K562 (cell line): ENCODE results near the gene ARID4B. TPM values are rescaled to one million over a fixed set of nuclear protein-coding genes. Genes with fewer than 3 reads are reported as not detected.

Experiments
- BRF2 ChIP-seq: IDR thresholded peaks from 3 replicates; pipeline ENCODE4 v1.6.1; 2011; ENCODE audit warnings: borderline replicate concordance, mild to moderate bottlenecking; ENCODE audit not compliant: insufficient read length, insufficient read depth
- C11orf30 ChIP-seq: fragments of 450-650 bp; IDR thresholded peaks from 2 replicates; pipeline ENCODE4 v1.6.1; 2016; ENCODE audit warnings: low read depth, mild to moderate bottlenecking
- DPF2 ChIP-seq: fragments of 450-650 bp; IDR thresholded peaks from 2 replicates; pipeline ENCODE4 v1.6.1; 2016
- EGR1 ChIP-seq: fragments of 450-650 bp; conservative IDR thresholded peaks from 2 replicates; pipeline ENCODE4 v1.6.1; 2017; ENCODE audit warnings: mild to moderate bottlenecking
- ELF1 ChIP-seq: fragments of 200-800 bp; sonication (Bioruptor generic); IDR thresholded peaks from 2 replicates; pipeline ENCODE4 v1.6.1; 2016; ENCODE audit warnings: missing genetic modification characterization, missing compliant biosample characterization
- FOS ChIP-seq: IDR thresholded peaks from 3 replicates; pipeline ENCODE4 v1.6.1; 2011; ENCODE audit not compliant: insufficient read length; ENCODE audit errors: extremely low read depth
- FOXA3 ChIP-seq, 2 experiments: fragments of 450-650 bp in 1 of 2; sonication (generic) in 1 of 2; formaldehyde crosslinking; IDR thresholded peaks in 1 of 2; conservative IDR thresholded peaks in 1 of 2; 2 replicates each; pipeline versions ENCODE4 v1.4.0 to v1.8.0; 2020 to 2022; ENCODE audit warnings: mild to moderate bottlenecking in 2 of 2, missing genetic modification reagents in 1 of 2
- HMG20A ChIP-seq: fragments of 450-650 bp; formaldehyde crosslinking; conservative IDR thresholded peaks from 2 replicates; pipeline ENCODE4 v1.4.0; 2020; ENCODE audit warnings: mild to moderate bottlenecking, mixed read lengths
- HMG20B ChIP-seq: fragments of 250-450 bp; sonication (Bioruptor Pico); IDR thresholded peaks from 2 replicates; pipeline ENCODE4 v1.5.0; 2021; ENCODE audit warnings: mild to moderate bottlenecking
- HMGN3 ChIP-seq: IDR thresholded peaks from 2 replicates; pipeline ENCODE4 v1.6.1; 2011; ENCODE audit warnings: borderline replicate concordance, low read depth, mild to moderate bottlenecking, mixed read lengths, low read length; ENCODE audit not compliant: insufficient read length; ENCODE audit errors: extremely low read depth
- ILF3 ChIP-seq: fragments of 450-650 bp; IDR thresholded peaks from 2 replicates; pipeline ENCODE4 v1.6.1; 2018; ENCODE audit warnings: antibody characterized with exemption, mild to moderate bottlenecking, moderate library complexity, borderline replicate concordance
- KLF6 ChIP-seq: fragments of 250-450 bp; sonication (Bioruptor Pico); IDR thresholded peaks from 2 replicates; pipeline ENCODE4 v1.4.0; 2020; ENCODE audit warnings: mild to moderate bottlenecking, moderate library complexity, borderline replicate concordance
- NEUROD1 ChIP-seq: fragments of 150-350 bp; IDR thresholded peaks from 2 replicates; pipeline ENCODE4 v1.6.1; 2014; ENCODE audit warnings: borderline replicate concordance, low read length, low read depth; ENCODE audit not compliant: partially characterized antibody
- NKRF ChIP-seq: fragments of 450-650 bp; IDR thresholded peaks from 2 replicates; pipeline ENCODE4 v1.6.1; 2016; ENCODE audit warnings: borderline replicate concordance
- NR2C2 ChIP-seq, 2 experiments: fragments of 200-800 bp in 1 of 2; sonication (Bioruptor generic) in 1 of 2; sonication (generic) in 1 of 2; formaldehyde crosslinking in 1 of 2; IDR thresholded peaks; 2 replicates each; pipeline versions ENCODE4 v1.6.1 to v1.8.0; 2016 to 2022; ENCODE audit warnings: mild to moderate bottlenecking in 1 of 2, missing compliant biosample characterization in 1 of 2, missing genetic modification characterization in 1 of 2, missing genetic modification reagents in 1 of 2
- POLR3A ChIP-seq: IDR thresholded peaks from 2 replicates; pipeline ENCODE4 v1.6.1; 2011; ENCODE audit warnings: borderline replicate concordance, mild to moderate bottlenecking, moderate library complexity; ENCODE audit not compliant: insufficient read length, insufficient read depth; ENCODE audit errors: extremely low read depth
- PREB ChIP-seq: sonication (generic); formaldehyde crosslinking; IDR thresholded peaks from 2 replicates; pipeline ENCODE4 v1.8.1; 2023; ENCODE audit warnings: mild to moderate bottlenecking, missing genetic modification reagents
- RAD51 ChIP-seq: fragments of 450-650 bp; IDR thresholded peaks from 2 replicates; pipeline ENCODE4 v1.7.1; 2016; ENCODE audit warnings: low read depth, mild to moderate bottlenecking, borderline replicate concordance
- SNRNP70 ChIP-seq: fragments of 200-400 bp; formaldehyde crosslinking; optimal IDR thresholded peaks from 2 replicates; pipeline ENCODE3; 2017; ENCODE audit warnings: low read depth, low read length
- STAT5B ChIP-seq: fragments of 250-450 bp; sonication (Bioruptor Pico); IDR thresholded peaks from 2 replicates; pipeline ENCODE4 v1.8.0; 2021; ENCODE audit warnings: mild to moderate bottlenecking, inconsistent platforms
- TOE1 ChIP-seq, 2 experiments: fragments of 450-650 bp in 1 of 2; sonication (generic) in 1 of 2; formaldehyde crosslinking in 1 of 2; IDR thresholded peaks; 2 replicates each; pipeline versions ENCODE4 v1.7.1 to v1.8.0; 2016 to 2022; ENCODE audit warnings: borderline replicate concordance in 2 of 2, mild to moderate bottlenecking in 2 of 2, antibody characterized with exemption in 1 of 2, inconsistent platforms in 1 of 2, low read depth in 1 of 2, missing genetic modification reagents in 1 of 2, moderate library complexity in 1 of 2
- ZBTB8A ChIP-seq: fragments of 450-650 bp; IDR thresholded peaks from 2 replicates; pipeline ENCODE4 v1.6.1; 2018; ENCODE audit warnings: mild to moderate bottlenecking, moderate library complexity; ENCODE audit not compliant: partially characterized antibody
- ZNF184 ChIP-seq: sonication (generic); formaldehyde crosslinking; IDR thresholded peaks from 2 replicates; pipeline ENCODE4 v1.5.0; 2020; ENCODE audit warnings: missing genetic modification reagents
- ZNF717 ChIP-seq: fragments of 250-450 bp; sonication (Bioruptor Pico); IDR thresholded peaks from 2 replicates; pipeline ENCODE4 v1.5.0; 2021
- polyA plus RNA-seq, 8 experiments: library from polyadenylated mRNA; depleted of rRNA in 4 of 8; stranded (reverse) in 5 of 8; unstranded in 3 of 8; fragments of >200 nt; fragmentation: Nextera tagmentation in 2 of 8; fragmentation: Illumina TruSeq in 1 of 8; extraction: Ambion mirVana in 2 of 8; extraction: Trizol in 1 of 8; gene quantifications; 2 replicates each; pipeline versions ENCODE4 v1.2.1 to v1.2.3, GENCODE V29; 2011 to 2014; ENCODE audit warnings: inconsistent platforms in 1 of 8, missing spikeins in 1 of 8
- total RNA-seq, 7 experiments: library from RNA; depleted of rRNA in 6 of 7; stranded (reverse); fragments of >200 nt in 6 of 7; fragmentation: Illumina TruSeq in 2 of 7; extraction: Trizol in 2 of 7; gene quantifications; 2 replicates each; pipeline versions ENCODE4 v1.2.1 to v1.2.3, GENCODE V29; 2011 to 2021; ENCODE audit warnings: low replicate concordance in 1 of 7

ARID4B gene
- total and polyA plus RNA-seq, 9 of the 15 experiments (the other 6 are each of a cell fraction or from before 2014, with no cell fraction given) = 8.4 to 38.9 (median 18.5) TPM

- TF ChIP-seq NKRF (peak; percentile 4; the same call in 1 of the 2 replicates), RAD51 (no peak), HMG20B (CRISPR knock-in tag) (0 out of 2 replicates have a peak, but pooled peaks have one; percentile 17), STAT5B (no peak), FOXA3 (CRISPR knock-in tag; conservative IDR thresholded peaks at IDR 0.05 in 1 of 2, IDR thresholded peaks at IDR 0.05 in 1 of 2) (no peak), SNRNP70 (no peak), POLR3A (no peak), NR2C2 (CRISPR knock-in tag; IDR thresholded peaks at IDR 0.05) (no peak; the same call in 1 of the 2 replicates), NR2C2 (tag; IDR thresholded peaks at IDR 0.05) (no peak), HMGN3 (no peak), C11orf30 (no peak), KLF6 (no peak), FOS (no peak), TOE1 (IDR thresholded peaks at IDR 0.05; ENCODE audit: borderline replicate concordance) (no peak; the same call in 1 of the 2 replicates), TOE1 (CRISPR knock-in tag; IDR thresholded peaks at IDR 0.05; ENCODE audit: borderline replicate concordance, low read depth) (no peak), BRF2 (no peak), DPF2 (no peak), ILF3 (no peak), HMG20A (no peak), EGR1 (no peak), ZNF184 (CRISPR knock-in tag) (no peak), ZNF717 (no peak), PREB (CRISPR knock-in tag) (no peak), ELF1 (no peak), NEUROD1 (no peak), ZBTB8A (no peak)
Measured at GRCh38 chr1:235329139-235329902, 1.3 kb upstream of the ARID4B start (continued).
